KMS-11 (cell line): ENCODE results near the gene RPTOR.

Experiments
- H2AFZ ChIP-seq: fragments of 200-600 bp; sonication (generic); 2 replicates; pipeline ENCODE4 v1.6.1; 2016; ENCODE audit warnings: antibody characterized with exemption, mixed run types, low read depth
- H3K27ac ChIP-seq: fragments of 200-600 bp; sonication (generic); 2 replicates; pipeline ENCODE4 v1.6.1; 2016; ENCODE audit warnings: mild to moderate bottlenecking, mixed run types
- H3K27me3 ChIP-seq: fragments of 200-600 bp; sonication (generic); 2 replicates; pipeline ENCODE4 v1.6.1; 2017; ENCODE audit warnings: mild to moderate bottlenecking, low read depth, mixed run types, moderate library complexity; ENCODE audit not compliant: insufficient read depth
- H3K36me3 ChIP-seq: fragments of 200-600 bp; sonication (generic); 2 replicates; pipeline ENCODE4 v1.6.1; 2017; ENCODE audit warnings: mild to moderate bottlenecking, mixed run types; ENCODE audit not compliant: insufficient read depth
- H3K4me1 ChIP-seq: fragments of 200-600 bp; sonication (generic); 2 replicates; pipeline ENCODE4 v1.6.1; 2016; ENCODE audit warnings: mild to moderate bottlenecking, low read depth, mixed run types; ENCODE audit not compliant: poor library complexity, severe bottlenecking
- H3K4me2 ChIP-seq: fragments of 200-600 bp; sonication (generic); 2 replicates; pipeline ENCODE4 v1.7.0; 2016; ENCODE audit warnings: mild to moderate bottlenecking, mixed run types
- H3K4me3 ChIP-seq: fragments of 200-600 bp; sonication (generic); IDR thresholded peaks from 2 replicates; pipeline ENCODE4 v1.6.1; 2017; ENCODE audit warnings: low read depth, low read length, mixed read lengths; ENCODE audit not compliant: insufficient read depth
- H3K79me2 ChIP-seq: fragments of 200-600 bp; sonication (generic); 2 replicates; pipeline ENCODE4 v1.6.1; 2016; ENCODE audit warnings: low read depth, mixed run types; ENCODE audit not compliant: insufficient read depth
- H3K9ac ChIP-seq: fragments of 200-600 bp; sonication (generic); 2 replicates; pipeline ENCODE4 v1.6.1; 2016; ENCODE audit warnings: mild to moderate bottlenecking, mixed run types
- H4K20me1 ChIP-seq: fragments of 200-600 bp; sonication (generic); 2 replicates; pipeline ENCODE4 v1.6.1; 2016; ENCODE audit warnings: mild to moderate bottlenecking, mixed run types; ENCODE audit not compliant: insufficient read depth
- CTCF ChIP-seq: fragments of 200-600 bp; sonication (generic); conservative IDR thresholded peaks from 2 replicates; pipeline ENCODE4 v1.6.1; 2017; ENCODE audit warnings: low read depth, mild to moderate bottlenecking, antibody characterized with exemption, low read length, moderate library complexity, mixed read lengths

RPTOR gene

GRCh38 chr17:80850109-80850508 is 305.5 kb downstream of the RPTOR start:
- Histone ChIP-seq H3K9ac (no peak overlapping the region), H3K4me2 (no peak overlapping the region), H2AFZ (no peak overlapping the region), H3K4me3 (no peak overlapping the region), H3K27ac (no peak overlapping the region), H3K36me3 (0 out of 2 replicates have a peak, but pooled peaks cover 1% of the 10 kb centered on the region), H3K27me3 (no peaks in the 10 kb centered on the region), H3K4me1 (peaks cover 22% of the 10 kb centered on the region), H4K20me1 (no peaks in the 10 kb centered on the region), H3K79me2 (no peaks in the 10 kb centered on the region)
- TF ChIP-seq CTCF, result no peak

- Histone ChIP-seq H3K27me3 (no peaks in the 10 kb centered on the region), H4K20me1 (no peaks in the 10 kb centered on the region), H2AFZ (no peak overlapping the region), H3K4me2 (no peak overlapping the region), H3K27ac (no peak overlapping the region), H3K4me1 (peaks cover 20% of the 10 kb centered on the region), H3K79me2 (no peaks in the 10 kb centered on the region), H3K4me3 (no peak overlapping the region), H3K9ac (no peak overlapping the region), H3K36me3 (0 out of 2 replicates have a peak, but pooled peaks cover 3% of the 10 kb centered on the region)
- no peak for TF ChIP-seq CTCF
Observed at GRCh38 chr17:80850817-80851216, 306.2 kb downstream of the RPTOR start.

- peaks cover 14% of the 10 kb centered on the region for H3K4me1 ChIP-seq
- no peak overlapping the region for H3K4me3 ChIP-seq
- H3K79me2 ChIP-seq, result no peaks in the 10 kb centered on the region
- no peak overlapping the region for H3K27ac ChIP-seq
- no peaks in the 10 kb centered on the region for H4K20me1 ChIP-seq
- no peak overlapping the region for H3K4me2 ChIP-seq
- H3K9ac ChIP-seq, result no peak overlapping the region
- H3K36me3 ChIP-seq, result 0 out of 2 replicates have a peak, but pooled peaks cover 3% of the 10 kb centered on the region
- no peaks in the 10 kb centered on the region for H3K27me3 ChIP-seq
- H2AFZ ChIP-seq, result no peak overlapping the region
- no peak for TF ChIP-seq CTCF
Observed at GRCh38 chr17:80851277-80851925, 306.8 kb downstream of the RPTOR start.

- Histone ChIP-seq H3K4me3 (no peak overlapping the region), H3K79me2 (no peaks in the 10 kb centered on the region), H3K27me3 (no peaks in the 10 kb centered on the region), H3K27ac (no peak overlapping the region), H3K4me1 (peaks cover 3% of the 10 kb centered on the region), H3K4me2 (no peak overlapping the region), H2AFZ (no peak overlapping the region), H4K20me1 (no peaks in the 10 kb centered on the region), H3K36me3 (0 out of 2 replicates have a peak, but pooled peaks cover 3% of the 10 kb centered on the region), H3K9ac (no peak overlapping the region)
- TF ChIP-seq CTCF, result no peak
Observed at GRCh38 chr17:80852476-80853015, 307.9 kb downstream of the RPTOR start.
